LoVo (cell line): Measurements from ENCODE around the gene LVRN.
A peak's percentile ranks its signal among the peaks of the same experiment; 100 is the strongest.

Experiments used
- DNase-seq: peaks from one replicate; pipeline ENCODE4 v3.0.0-alpha.2; 2016; ENCODE audit warnings: low spot score

The LVRN gene

DNA sequence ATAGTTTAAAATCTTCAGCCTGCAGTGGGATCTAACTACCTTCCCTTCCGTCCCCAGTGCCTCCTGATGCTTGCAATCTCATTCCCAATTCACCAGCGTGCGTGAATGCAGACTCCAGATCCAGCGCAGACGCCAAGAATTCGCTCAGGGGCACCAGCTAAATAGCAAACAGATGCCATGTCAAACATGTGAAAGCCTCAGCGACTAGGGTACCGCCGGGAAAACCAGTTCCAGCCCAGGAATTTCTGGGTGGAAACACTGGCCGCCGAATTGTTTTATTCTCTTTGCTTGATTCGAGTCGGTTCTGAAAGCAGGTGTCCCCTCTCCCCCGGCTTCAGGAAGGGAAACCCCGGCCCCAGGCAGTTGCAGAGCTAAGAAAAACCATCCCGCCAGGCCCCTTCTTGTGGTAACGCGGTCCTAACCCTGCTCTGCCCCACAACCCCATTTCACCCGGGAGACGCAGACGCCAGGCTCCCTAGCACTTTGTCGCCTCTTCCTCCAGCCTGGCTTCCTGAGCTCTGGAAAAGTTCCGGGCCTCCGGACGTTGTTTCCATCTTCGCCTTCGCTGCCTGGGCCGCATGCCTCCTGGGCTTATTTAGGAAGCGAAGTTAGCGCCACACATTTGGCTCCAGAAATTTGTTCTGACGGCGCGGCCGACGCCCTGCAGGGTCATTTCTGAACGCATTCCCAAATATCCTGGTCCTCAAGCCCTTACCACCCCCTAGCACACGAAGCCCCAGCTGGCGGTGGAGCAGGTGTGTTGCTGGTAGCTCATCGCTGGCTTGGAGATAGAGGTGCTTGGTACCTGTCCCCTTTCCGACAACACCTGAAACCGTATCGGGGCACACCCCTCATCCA, 665 bp upstream of the LVRN start:
- no peak for DNase-seq

DNA sequence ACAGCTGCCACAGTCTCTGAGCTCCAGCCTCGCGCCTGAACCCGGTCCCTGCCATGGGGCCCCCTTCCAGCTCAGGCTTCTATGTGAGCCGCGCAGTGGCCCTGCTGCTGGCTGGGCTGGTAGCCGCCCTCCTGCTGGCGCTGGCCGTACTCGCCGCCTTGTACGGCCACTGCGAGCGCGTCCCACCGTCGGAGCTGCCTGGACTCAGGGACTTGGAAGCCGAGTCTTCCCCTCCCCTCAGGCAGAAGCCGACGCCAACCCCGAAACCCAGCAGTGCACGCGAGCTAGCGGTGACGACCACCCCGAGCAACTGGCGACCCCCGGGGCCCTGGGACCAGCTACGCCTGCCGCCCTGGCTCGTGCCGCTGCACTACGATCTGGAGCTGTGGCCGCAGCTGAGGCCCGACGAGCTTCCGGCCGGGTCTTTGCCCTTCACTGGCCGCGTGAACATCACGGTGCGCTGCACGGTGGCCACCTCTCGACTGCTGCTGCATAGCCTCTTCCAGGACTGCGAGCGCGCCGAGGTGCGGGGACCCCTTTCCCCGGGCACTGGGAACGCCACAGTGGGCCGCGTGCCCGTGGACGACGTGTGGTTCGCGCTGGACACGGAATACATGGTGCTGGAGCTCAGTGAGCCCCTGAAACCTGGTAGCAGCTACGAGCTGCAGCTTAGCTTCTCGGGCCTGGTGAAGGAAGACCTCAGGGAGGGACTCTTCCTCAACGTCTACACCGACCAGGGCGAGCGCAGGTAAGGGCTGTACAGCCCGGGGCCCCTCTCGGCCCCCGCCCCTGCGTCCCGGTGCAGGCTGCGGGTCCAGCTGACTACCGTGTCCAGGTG, 509 bp downstream of the LVRN start:
- DNase-seq = no peak

- no peak for DNase-seq
Observed at GRCh38 chr5:115963566-115963965, 1.3 kb downstream of the LVRN start.

GRCh38 chr5:115968770-115969169, 6.5 kb downstream of the LVRN start:
- no peak for DNase-seq

GRCh38 chr5:115977096-115977495, 14.8 kb downstream of the LVRN start:
- no peak for DNase-seq

- no peak for DNase-seq
Observed at GRCh38 chr5:115977988-115978387, 15.7 kb downstream of the LVRN start.

DNA sequence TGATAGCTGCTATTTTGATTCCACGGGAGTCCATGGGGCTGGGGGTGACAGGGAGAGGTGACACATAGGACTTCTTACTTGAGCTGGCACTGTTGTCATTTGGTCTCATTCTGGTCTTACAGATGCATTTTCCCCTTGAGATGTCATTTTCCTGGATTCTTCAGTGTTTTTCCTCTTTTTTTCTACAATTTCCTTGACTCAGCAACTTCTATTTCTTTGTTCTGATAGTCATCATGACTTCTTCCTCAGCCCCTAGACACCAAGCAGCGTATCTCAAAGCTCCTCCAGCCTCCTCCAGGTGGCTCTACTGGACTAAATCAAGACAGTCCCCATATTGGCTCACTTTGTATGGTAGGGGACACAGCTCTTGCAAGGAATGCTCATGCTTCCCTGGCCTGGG, 16.5 kb downstream of the LVRN start:
- DNase-seq = no peak

DNA sequence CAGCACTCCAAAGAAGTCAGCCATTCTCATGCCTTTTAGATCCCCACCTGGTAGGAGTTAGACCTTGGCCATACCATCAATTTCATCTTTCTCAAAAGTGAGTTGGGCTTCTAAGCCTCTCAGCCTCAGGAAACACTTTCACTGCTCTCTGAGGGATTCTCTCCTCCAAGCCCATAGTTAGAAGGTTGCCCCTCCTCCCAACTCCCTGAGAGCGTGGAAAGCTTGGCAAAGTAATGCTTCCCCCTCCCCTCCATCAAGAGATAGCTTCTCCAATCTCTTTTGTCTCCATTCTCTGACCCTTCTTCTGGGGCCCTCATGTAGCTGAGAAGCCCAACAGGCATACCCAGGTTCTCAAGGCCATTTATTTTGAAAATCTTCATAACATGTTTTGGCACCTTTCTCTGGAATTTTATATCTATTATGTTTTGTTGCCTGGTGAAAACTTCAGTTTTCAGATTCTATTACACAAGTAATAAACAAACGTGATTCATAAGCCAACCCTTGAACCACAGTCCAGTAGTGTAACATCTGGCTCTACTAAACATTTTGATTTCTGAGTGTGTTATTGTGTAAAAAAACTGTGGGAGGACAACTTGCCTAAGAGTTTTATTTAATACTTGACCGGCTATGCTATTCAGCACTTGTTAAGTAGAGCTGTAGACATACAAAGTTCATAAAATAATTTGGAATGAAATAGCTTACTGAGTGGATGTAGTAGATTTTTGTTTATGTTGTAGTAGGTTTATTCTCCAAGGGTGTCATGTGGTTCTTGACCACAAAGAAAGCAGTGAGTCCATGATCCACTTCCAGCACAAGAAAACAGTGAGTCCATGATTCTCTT, 17.1 kb downstream of the LVRN start:
- DNase-seq = no peak

DNA sequence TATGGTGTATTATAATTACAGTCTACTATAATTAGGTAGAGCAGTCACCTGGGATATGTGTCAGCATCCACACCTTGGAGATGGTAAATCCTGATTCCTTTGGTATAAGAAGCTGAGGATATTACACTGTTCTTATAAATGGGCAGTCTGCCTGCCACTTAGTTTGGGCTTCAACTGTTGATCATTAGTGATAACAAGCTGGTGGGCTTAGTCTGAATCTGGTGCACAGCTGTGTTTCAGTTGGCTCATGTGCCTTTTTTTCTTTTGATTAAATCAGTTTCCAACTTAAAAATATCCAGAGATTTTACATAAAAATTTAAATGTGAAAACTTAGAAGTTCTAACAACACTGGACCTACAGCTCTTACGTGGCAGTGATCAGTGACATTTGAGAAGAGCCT, 21.2 kb downstream of the LVRN start:
- DNase-seq = no peak

DNA sequence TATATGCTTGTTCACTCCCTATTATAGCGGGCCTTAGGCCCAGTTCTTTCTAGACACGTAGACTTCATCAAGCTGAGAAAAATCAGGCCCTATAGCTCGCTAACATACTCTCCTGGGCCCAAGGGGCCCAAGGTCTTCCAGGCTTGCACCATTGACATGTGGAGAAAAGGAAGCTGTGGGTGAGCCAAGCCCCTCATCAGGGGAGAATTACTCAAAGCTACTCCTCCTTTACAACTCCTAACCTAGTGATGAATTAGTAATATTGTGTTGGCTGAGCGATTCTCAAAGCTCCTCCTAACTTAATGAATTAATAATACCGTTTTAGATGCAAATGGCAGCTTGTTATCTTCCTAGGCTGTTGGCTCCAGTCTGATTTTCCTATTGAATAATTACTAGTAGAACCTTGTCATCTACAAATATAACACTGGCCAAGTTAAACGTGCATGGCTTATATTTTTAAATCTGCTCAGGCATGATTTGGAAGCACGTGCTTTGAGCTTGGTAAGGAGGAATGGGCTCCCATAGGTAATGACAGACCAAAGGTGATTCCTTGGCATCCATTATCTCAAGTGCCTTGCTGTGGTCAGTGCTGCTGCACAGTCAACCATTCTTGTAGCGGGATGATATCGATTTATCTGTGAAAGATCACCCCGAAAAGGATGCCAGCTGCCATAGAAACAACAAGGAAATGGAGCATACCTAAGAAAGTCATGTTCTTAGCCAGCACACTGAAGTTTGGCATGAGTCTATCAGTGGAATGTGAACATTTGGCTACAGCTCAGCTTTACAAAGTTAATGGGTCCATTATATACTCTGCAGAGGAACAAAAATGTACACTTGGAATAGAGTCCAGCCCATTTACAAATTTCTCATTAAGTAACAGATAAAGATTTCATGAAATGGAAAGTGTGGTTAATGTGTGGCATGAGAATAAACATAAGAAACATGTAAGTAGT, 23.8 kb downstream of the LVRN start:
- no peak for DNase-seq

DNA sequence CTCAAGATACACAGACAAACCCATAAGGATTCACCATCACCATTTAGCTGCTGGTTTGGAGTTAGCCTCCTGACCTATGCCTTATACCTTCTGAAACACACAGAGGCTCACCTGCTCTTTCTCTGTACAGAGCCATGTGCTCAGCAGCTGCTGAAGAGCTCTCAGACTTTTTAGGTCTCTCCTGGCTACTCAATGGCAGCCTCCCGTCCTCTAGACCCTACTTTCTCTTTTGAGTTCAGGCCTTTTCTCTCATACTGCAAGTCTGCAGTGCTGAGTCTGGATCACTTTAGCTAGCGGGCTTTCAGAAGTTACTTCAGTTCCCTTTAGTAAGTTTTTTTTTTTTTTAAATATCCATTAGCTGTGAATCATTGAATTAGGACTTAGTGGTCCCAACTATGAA, 25.7 kb downstream of the LVRN start:
- DNase-seq = no peak

- no peak for DNase-seq
Observed at GRCh38 chr5:115992848-115993350, 30.6 kb downstream of the LVRN start.

DNA sequence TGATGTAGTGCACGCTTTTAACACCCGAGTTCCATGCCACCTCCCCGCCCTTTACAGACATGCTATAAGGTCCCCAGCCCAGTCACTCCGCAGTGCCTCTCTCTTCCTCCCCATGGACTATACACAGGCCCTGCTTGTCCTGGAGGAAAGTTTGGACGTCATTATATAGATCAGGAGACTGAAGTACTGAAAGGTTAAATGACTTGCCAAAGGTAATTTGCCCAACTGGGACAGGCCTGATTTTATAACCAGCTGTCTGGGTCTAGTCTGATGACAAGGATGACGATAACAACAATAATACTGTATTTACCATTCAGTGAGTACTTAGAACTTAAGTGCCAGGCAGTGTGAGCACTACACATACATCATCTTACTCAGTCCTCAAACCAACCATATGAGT, 33.1 kb downstream of the LVRN start:
- DNase-seq = no peak

DNA sequence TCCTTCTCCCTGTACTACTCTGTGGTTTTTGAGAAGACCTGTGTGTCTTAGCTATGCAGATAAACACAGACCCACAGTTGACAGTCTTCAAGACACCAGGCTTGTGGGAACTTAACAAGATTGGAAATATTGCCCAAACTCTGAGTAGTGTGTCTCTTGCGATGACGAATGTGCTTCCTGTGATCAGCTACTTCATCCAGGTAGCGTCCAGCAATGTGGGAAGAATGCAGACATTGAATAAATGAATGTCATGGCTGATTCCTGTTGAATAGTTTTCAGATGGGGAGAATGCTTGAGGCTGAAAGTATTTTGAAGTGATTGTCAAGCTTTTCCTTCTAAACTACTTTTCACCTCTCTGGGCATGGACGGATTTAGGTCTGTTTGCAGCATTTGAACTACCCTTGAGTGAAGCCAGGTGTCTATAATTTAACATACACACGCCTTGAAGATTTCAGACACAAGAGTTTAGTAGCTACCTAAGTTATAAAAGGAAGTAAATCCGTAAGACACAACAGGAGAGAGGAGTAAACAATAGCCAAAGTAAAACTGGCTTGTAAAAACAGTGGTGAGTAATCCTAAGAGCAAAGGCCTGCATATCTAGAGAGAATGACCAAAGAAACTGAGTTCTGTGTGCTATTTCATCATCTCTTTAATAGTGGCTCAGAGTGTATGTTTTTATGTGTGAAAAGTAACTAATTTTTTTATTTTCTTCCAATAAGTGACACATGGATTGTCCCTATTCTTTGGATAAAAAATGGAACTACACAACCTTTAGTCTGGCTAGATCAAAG, 40.0 kb downstream of the LVRN start:
- DNase-seq = peak; percentile 11

GRCh38 chr5:116004248-116004647, 42.0 kb downstream of the LVRN start:
- no peak for DNase-seq

GRCh38 chr5:116009806-116010205, 47.5 kb downstream of the LVRN start:
- DNase-seq = no peak

DNA sequence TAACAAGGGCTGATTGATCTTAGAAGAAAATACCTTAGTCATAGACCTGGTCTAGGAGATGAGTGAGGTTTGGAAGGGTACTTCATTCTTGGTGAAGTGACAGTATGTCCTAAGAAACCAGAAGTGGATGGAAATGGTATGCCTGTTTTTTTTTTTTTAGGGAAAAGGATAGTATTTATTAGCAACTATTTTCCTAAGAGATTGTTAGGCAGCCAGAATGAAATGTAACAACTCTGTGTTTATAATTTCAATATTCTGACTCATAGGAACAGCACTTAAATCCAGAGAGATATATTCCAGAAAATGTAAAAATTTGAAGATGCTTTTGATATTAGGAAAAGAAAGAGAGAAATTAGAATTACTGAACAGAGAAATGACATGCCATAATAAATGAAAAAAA, 48.8 kb downstream of the LVRN start:
- DNase-seq = no peak

GRCh38 chr5:116013207-116013785, 51.0 kb downstream of the LVRN start:
- DNase-seq = no peak

DNA sequence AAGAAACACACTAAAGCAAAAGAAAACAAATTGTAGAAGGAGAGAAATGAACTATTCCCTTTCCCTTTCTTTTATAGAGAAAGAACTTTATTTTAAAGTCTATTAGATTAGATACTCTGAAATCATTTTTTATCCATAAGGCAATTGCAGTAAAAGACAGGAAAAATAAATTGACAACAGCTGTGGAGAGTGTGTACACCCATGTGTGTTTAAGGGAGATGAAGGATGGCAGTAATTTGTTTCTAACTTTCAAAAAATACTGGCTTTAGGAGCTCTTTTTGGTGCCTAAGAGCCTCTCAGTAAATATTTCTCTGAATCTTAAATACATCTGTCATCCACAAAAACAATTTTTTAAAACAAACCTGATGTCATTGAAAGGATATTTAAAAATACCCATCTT, 51.7 kb downstream of the LVRN start:
- DNase-seq = no peak

DNA sequence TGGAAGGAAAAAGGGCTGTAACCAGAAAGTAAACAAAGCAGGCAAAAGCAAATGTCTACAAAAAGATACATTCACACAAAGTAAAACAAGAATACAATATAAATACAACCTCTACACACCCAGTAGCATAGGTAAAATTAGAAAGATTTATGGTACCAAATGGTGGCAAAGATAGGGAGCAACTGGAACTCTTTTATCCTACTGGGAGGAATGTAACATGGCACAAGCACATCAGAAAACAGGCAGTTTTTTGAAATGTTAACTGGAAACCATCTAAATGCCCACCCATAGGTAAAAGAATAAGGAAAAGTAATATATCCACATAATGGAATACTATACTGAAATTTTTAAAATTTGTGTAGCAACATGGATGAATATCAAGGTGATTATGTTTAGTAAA, 61.3 kb downstream of the LVRN start:
- no peak for DNase-seq
